ENCODE measurements around the gene NPHP1. TPM values are rescaled to one million over a fixed set of nuclear protein-coding genes. Genes with fewer than 3 reads are reported as not detected.
"Not testable (repeated sequence)": the region's sequence is repeated elsewhere in the genome, so short reads cannot be mapped to it uniquely, and the experiment has no call there.

Gene NPHP1
- total RNA-seq, 1 donor from 2014 or later = 4.8 TPM

GRCh38 chr2:110094884-110095534 is 109.8 kb downstream of the NPHP1 start:
- intact Hi-C loops (cut with DNase I); DNase-seq (ENCODE audit: low spot score): not testable (repeated sequence)

DNA sequence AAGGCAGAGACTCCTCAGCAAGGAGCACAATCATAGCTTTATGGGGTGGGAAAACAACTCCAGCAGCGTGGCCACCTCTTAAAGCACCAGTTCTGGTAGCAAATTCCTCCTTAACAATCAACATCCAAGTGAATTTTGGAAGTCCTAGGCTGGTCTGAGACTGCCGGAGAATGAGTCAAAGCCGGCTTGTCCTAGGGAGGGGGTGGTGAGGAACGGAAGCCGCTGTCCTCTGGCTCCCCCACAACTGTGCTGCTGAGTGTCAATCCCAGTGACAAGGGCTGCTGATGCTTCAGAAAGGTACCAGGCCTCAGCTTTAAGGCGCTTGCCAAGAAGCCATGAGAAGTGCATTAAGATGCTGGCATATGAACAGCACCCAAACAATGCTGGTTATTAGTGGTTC is 110.9 kb downstream of the NPHP1 start:
- intact Hi-C loops (cut with DNase I); DNase-seq (ENCODE audit: low spot score): not testable (repeated sequence)

GRCh38 chr2:110090164-110090563 is 114.6 kb downstream of the NPHP1 start:
- DNase-seq (ENCODE audit: low spot score); intact Hi-C loops (cut with DNase I): not testable (repeated sequence)

DNA sequence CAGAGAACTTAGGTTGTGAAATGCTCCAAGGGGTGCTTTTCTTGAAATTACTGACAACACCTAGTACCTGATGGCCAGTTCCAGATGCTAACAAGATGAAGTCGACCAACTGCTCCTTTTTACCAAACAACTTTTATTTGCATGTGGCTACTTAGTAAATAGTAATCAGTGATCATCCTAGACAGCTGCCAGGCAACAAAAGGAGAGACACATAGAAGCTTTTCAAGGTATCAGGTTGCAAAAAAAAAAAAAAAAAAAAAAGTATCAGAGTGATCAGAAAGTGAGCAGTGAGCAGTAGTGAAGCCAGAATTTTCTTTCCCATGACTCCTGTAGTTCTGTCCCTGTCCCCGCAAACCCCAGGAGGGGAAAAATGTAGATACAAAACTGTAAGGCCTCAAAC is 121.1 kb downstream of the NPHP1 start:
- DNase-seq (ENCODE audit: low spot score); intact Hi-C loops (cut with DNase I): not testable (repeated sequence)

DNA sequence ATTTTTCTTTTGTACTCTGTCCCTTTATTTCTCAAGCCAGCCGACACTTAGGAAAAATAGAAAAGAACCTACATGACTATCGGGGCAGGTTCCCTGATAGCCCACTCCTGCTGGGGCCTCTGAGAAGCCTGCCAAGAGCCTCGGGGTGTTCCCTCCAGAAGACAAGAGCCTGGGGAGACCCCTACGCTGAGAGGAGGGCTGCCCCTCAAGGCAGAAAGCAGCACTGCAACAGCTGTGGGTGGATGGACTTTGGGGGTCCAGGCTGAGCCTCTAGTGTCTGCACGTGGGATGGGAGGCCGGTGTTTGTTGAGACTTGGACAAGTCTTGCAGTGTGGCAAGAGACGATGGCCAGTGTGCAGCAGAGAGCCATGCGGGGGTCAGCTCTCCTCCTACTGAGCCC is 121.7 kb downstream of the NPHP1 start:
- intact Hi-C loops (cut with DNase I); DNase-seq (ENCODE audit: low spot score): not testable (repeated sequence)

- intact Hi-C loops (cut with DNase I); DNase-seq (ENCODE audit: low spot score): not testable (repeated sequence)
Observed at GRCh38 chr2:110078104-110078503, 126.7 kb downstream of the NPHP1 start.

DNA sequence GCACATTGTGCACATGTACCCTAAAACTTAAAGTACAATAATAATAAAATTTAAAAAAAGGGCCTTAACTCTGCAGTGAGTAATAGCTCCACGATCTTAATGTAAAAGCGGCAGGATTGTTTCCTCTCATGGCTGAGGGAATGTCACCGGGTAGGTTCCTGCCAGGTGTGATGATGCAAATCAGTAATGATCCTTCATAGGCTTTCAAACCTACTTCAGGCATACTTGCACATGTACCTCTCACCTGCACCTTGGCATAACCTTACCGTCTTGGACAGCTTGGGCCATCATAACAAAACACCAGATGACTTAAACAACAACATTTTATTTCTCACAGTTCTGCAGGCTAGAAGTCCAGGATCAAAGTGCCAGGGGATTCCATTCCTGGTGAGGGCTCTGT is 128.9 kb downstream of the NPHP1 start:
- DNase-seq (ENCODE audit: low spot score); intact Hi-C loops (cut with DNase I): not testable (repeated sequence)

Small RNA genes lying within 50 kb of the gene (microRNA-seq; reads per million reads assigned to microRNA genes)
- not detected for gene MIR4436B1

Other genes with a start within 250 kb of the NPHP1 start
- 19.6 TPM for gene MALL, start 89.2 kb downstream of the NPHP1 start, total RNA-seq
- gene MTLN, start 7.5 kb upstream of the NPHP1 start, total RNA-seq = 190 TPM

All from cardiac septum (tissue), 1 donor.